SK-N-MC (cell line): ENCODE measurements around the gene GNGT1.

Source experiments
- DNase-seq: peaks from one replicate; pipeline ENCODE4 v3.0.0-alpha.2; 2011; ENCODE audit warnings: low read depth, low spot score
- H3K27ac ChIP-seq: fragments of 200-600 bp; sonication (generic); 2 replicates; pipeline ENCODE4 v1.5.1; 2016; ENCODE audit warnings: mixed run types
- H3K36me3 ChIP-seq: fragments of 200-600 bp; sonication (generic); 2 replicates; pipeline ENCODE4 v1.6.1; 2017; ENCODE audit warnings: antibody characterized with exemption, low read length, mixed read lengths; ENCODE audit not compliant: insufficient read depth
- H3K4me3 ChIP-seq: fragments of 200-600 bp; sonication (generic); 2 replicates; pipeline ENCODE4 v1.5.1; 2016
- H3K9ac ChIP-seq: fragments of 200-600 bp; sonication (generic); 2 replicates; pipeline ENCODE4 v1.8.0; 2017; ENCODE audit warnings: mixed run types, mixed read lengths; ENCODE audit not compliant: insufficient read length
- H3K9me3 ChIP-seq: fragments of 200-600 bp; sonication (generic); 2 replicates; pipeline ENCODE4 v1.6.1; 2017; ENCODE audit warnings: low read depth, mild to moderate bottlenecking, antibody characterized with exemption, low read length, moderate library complexity, mixed read lengths
- EZH2 ChIP-seq: fragments of 200-600 bp; sonication (generic); IDR thresholded peaks from one replicate; pipeline ENCODE4 v1.6.1; 2017; ENCODE audit warnings: antibody characterized with exemption
- FOXP2 ChIP-seq: optimal IDR thresholded peaks from 2 replicates; pipeline ENCODE3; 2011; ENCODE audit warnings: mild to moderate bottlenecking, moderate library complexity; ENCODE audit not compliant: insufficient read depth; ENCODE audit errors: extremely low read length, control extremely low read depth
- POLR2AphosphoS5 ChIP-seq: IDR thresholded peaks from 2 replicates; pipeline ENCODE4 v1.6.1; 2012; ENCODE audit warnings: mild to moderate bottlenecking, low read depth, low read length, borderline replicate concordance

The GNGT1 gene

GRCh38 chr7:93957767-93958166 lies 51.4 kb downstream of the GNGT1 start:
- no peak for DNase-seq
- no peaks in the 10 kb centered on the region for H3K36me3 ChIP-seq
- H3K9me3 ChIP-seq, result no peaks in the 10 kb centered on the region
- H3K9ac ChIP-seq, result no peak overlapping the region
- H3K27ac ChIP-seq, result no peak overlapping the region
- no peak overlapping the region for H3K4me3 ChIP-seq
- TF ChIP-seq FOXP2, result no peak
- no peak for TF ChIP-seq POLR2AphosphoS5
- no peak for TF ChIP-seq EZH2

DNA sequence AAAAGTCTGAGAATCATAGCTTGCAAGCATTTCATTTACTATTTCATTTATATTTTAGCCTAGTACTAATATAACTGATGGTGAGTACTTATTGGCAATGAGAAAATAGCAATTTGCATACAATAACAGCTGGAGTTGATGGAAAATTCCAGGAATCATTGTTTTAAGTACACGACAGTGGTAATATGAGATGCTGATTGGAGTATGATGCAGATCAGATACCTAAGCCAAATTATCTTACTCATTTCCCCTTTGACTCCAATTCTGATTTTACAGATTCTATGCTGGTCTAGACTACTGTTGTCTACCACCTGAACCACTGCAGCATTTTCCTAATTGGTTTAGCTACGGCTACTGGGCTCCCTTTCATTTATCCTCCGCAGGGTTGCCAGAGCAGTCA lies 51.8 kb downstream of the GNGT1 start:
- no peaks in the 10 kb centered on the region for H3K36me3 ChIP-seq
- H3K4me3 ChIP-seq, result no peak overlapping the region
- no peak for DNase-seq
- no peak for TF ChIP-seq FOXP2
- no peak for TF ChIP-seq EZH2
- no peak for TF ChIP-seq POLR2AphosphoS5
- H3K9me3 ChIP-seq, result no peaks in the 10 kb centered on the region
- H3K9ac ChIP-seq, result no peak overlapping the region
- H3K27ac ChIP-seq, result no peak overlapping the region

- H3K9ac ChIP-seq, result no peak overlapping the region
- no peak overlapping the region for H3K4me3 ChIP-seq
- TF ChIP-seq POLR2AphosphoS5 (no peak), FOXP2 (no peak), EZH2 (no peak)
- H3K9me3 ChIP-seq, result no peaks in the 10 kb centered on the region
- no peak overlapping the region for H3K27ac ChIP-seq
- H3K36me3 ChIP-seq, result no peaks in the 10 kb centered on the region
- no peak for DNase-seq
These were observed 52.3 kb downstream of the GNGT1 start for GRCh38 chr7:93958651-93959050.
